ENCODE results near the gene MIPEP.

DNA sequence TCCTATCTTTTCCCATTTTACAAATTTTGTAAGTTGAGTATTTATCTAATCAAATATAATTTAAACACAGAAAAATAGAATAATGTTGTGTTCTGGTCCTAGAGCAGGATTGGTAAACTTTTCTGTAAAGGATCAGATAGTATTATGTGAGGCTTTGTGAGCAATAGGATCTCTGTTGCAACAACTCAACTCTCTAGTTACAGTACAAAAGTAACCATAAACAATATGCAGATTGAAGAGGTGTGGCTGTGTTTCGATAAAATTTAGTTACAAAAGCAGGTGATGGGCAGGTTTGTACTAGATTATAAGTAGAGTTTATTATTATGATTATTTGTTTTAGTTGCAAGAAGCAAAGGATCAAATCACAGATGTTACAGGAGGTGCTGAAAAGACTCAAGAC lies 23.3 kb upstream of the MIPEP start:
- no peak for TF ChIP-seq CTCF (IDR thresholded peaks at IDR 0.05)
- TF ChIP-seq POLR2A (IDR thresholded peaks at IDR 0.05), result no peak

Measured in body of pancreas (tissue), 4 donors.